Measurements from ENCODE around the gene CDH23.

GRCh38 chr10:71722849-71723248 is 326.1 kb downstream of the CDH23 start:
- TF ChIP-seq CTCF (IDR thresholded peaks at IDR 0.05; ENCODE audit: poor library complexity, severe bottlenecking) (no peak), EZH2 (IDR thresholded peaks at IDR 0.05; ENCODE audit: borderline replicate concordance, insufficient read depth, low read length, poor library complexity, severe bottlenecking) (no peak), POLR2AphosphoS5 (IDR thresholded peaks at IDR 0.05) (no peak), EP300 (conservative IDR thresholded peaks at IDR 0.05; ENCODE audit: poor library complexity, severe bottlenecking) (no peak), REST (IDR thresholded peaks at IDR 0.05; ENCODE audit: borderline replicate concordance) (no peak)

Data from neural cell (in vitro differentiated cells).